Measurements from ENCODE around the gene NUMA1. TPM values are rescaled to one million over a fixed set of nuclear protein-coding genes. Genes with fewer than 3 reads are reported as not detected.
A peak's percentile ranks its signal among the peaks of the same experiment; 100 is the strongest.

Gene NUMA1
- total RNA-seq, 1 donor from 2014 or later, result 157 TPM

GRCh38 chr11:72045849-72046248 lies 34.5 kb downstream of the NUMA1 start:
- DNase-seq (ENCODE audit: low read depth), result no peak
- TF ChIP-seq CTCF (IDR thresholded peaks at IDR 0.05; ENCODE audit: insufficient read depth, low read length, poor library complexity, severe bottlenecking), result no peak
- Histone ChIP-seq H3K36me3 (ENCODE audit: control insufficient read depth, insufficient read depth, low read length) (no peaks in the 10 kb centered on the region), H3K27me3 (ENCODE audit: control insufficient read depth, insufficient read depth, low read length) (no peaks in the 10 kb centered on the region), H3K4me3 (ENCODE audit: low read depth, low read length) (no peak overlapping the region)

GRCh38 chr11:72042064-72042745 lies 38.1 kb downstream of the NUMA1 start:
- H3K27me3 ChIP-seq (ENCODE audit: control insufficient read depth, insufficient read depth, low read length), result no peaks in the 10 kb centered on the region
- peak overlapping the region; percentile 55 for H3K4me3 ChIP-seq (ENCODE audit: low read depth, low read length)
- no peak for DNase-seq (ENCODE audit: low read depth)
- TF ChIP-seq CTCF (IDR thresholded peaks at IDR 0.05; ENCODE audit: insufficient read depth, low read length, poor library complexity, severe bottlenecking), result no peak
- H3K36me3 ChIP-seq (ENCODE audit: control insufficient read depth, insufficient read depth, low read length), result no peaks in the 10 kb centered on the region

- no peaks in the 10 kb centered on the region for H3K27me3 ChIP-seq (ENCODE audit: control insufficient read depth, insufficient read depth, low read length)
- no peak for TF ChIP-seq CTCF (IDR thresholded peaks at IDR 0.05; ENCODE audit: insufficient read depth, low read length, poor library complexity, severe bottlenecking)
- peak overlapping the region; percentile 55 for H3K4me3 ChIP-seq (ENCODE audit: low read depth, low read length)
- no peak for DNase-seq (ENCODE audit: low read depth)
- H3K36me3 ChIP-seq (ENCODE audit: control insufficient read depth, insufficient read depth, low read length), result no peaks in the 10 kb centered on the region
Observed at GRCh38 chr11:72041364-72042063, 38.8 kb downstream of the NUMA1 start.

- H3K4me3 ChIP-seq (ENCODE audit: low read depth, low read length), result peak overlapping the region; percentile 55
- no peaks in the 10 kb centered on the region for H3K27me3 ChIP-seq (ENCODE audit: control insufficient read depth, insufficient read depth, low read length)
- no peaks in the 10 kb centered on the region for H3K36me3 ChIP-seq (ENCODE audit: control insufficient read depth, insufficient read depth, low read length)
- peak; percentile 74 for DNase-seq (ENCODE audit: low read depth)
- TF ChIP-seq CTCF (IDR thresholded peaks at IDR 0.05; ENCODE audit: insufficient read depth, low read length, poor library complexity, severe bottlenecking), result no peak
Observed at GRCh38 chr11:72040491-72041363, 39.6 kb downstream of the NUMA1 start.

GRCh38 chr11:72039856-72040401 lies 40.4 kb downstream of the NUMA1 start:
- Histone ChIP-seq H3K27me3 (ENCODE audit: control insufficient read depth, insufficient read depth, low read length) (no peaks in the 10 kb centered on the region), H3K36me3 (ENCODE audit: control insufficient read depth, insufficient read depth, low read length) (no peaks in the 10 kb centered on the region), H3K4me3 (ENCODE audit: low read depth, low read length) (peak overlapping the region; percentile 55)
- TF ChIP-seq CTCF (IDR thresholded peaks at IDR 0.05; ENCODE audit: insufficient read depth, low read length, poor library complexity, severe bottlenecking), result no peak
- no peak for DNase-seq (ENCODE audit: low read depth)
